OCI-LY1 (cell line): ENCODE data around the gene HMGB4.

Source experiments
- H2AFZ ChIP-seq: fragments of 200-600 bp; sonication (generic), shearing (Covaris generic); 2 replicates; pipeline ENCODE4 v1.6.0; 2014; ENCODE audit warnings: antibody characterized with exemption, mild to moderate bottlenecking, low read length
- H3F3A ChIP-seq: fragments of 200-600 bp; sonication (generic), shearing (Covaris generic); 2 replicates; pipeline ENCODE4 v1.6.0; 2014; ENCODE audit warnings: mild to moderate bottlenecking, antibody characterized with exemption, low read length, moderate library complexity; ENCODE audit not compliant: insufficient read depth
- H3K27ac ChIP-seq: fragments of 200-600 bp; sonication (generic); 2 replicates; pipeline ENCODE4 v1.5.1; 2014; ENCODE audit warnings: low read length, mixed run types, mild to moderate bottlenecking, low read depth; ENCODE audit not compliant: poor library complexity, severe bottlenecking
- H3K27me3 ChIP-seq: fragments of 200-600 bp; sonication (generic); 2 replicates; pipeline ENCODE4 v1.6.0; 2014; ENCODE audit warnings: antibody characterized with exemption, mild to moderate bottlenecking, low read length, moderate library complexity; ENCODE audit not compliant: insufficient read depth
- H3K36me3 ChIP-seq: fragments of 200-600 bp; sonication (generic); 2 replicates; pipeline ENCODE4 v1.6.1; 2014; ENCODE audit warnings: mild to moderate bottlenecking, antibody characterized with exemption, low read length, moderate library complexity, mixed read lengths; ENCODE audit not compliant: insufficient read depth
- H3K4me1 ChIP-seq: fragments of 200-600 bp; sonication (generic); 2 replicates; pipeline ENCODE4 v1.5.1; 2014; ENCODE audit warnings: mild to moderate bottlenecking, low read length, moderate library complexity; ENCODE audit not compliant: insufficient read depth, severe bottlenecking
- H3K4me2 ChIP-seq: fragments of 200-600 bp; sonication (generic), shearing (Covaris generic); 2 replicates; pipeline ENCODE4 v1.6.1; 2014; ENCODE audit warnings: low read length
- H3K4me3 ChIP-seq: fragments of 200-600 bp; sonication (generic); 2 replicates; pipeline ENCODE4 v1.5.1; 2014; ENCODE audit warnings: low read length, low read depth, mild to moderate bottlenecking, mixed read lengths; ENCODE audit not compliant: poor library complexity, severe bottlenecking
- H3K79me2 ChIP-seq: fragments of 200-600 bp; shearing (Covaris generic); 2 replicates; pipeline ENCODE4 v1.6.1; 2016; ENCODE audit warnings: mixed run types, low read length, mixed read lengths; ENCODE audit not compliant: insufficient read depth
- H3K9ac ChIP-seq: fragments of 200-600 bp; sonication (generic), shearing (Covaris generic); 2 replicates; pipeline ENCODE4 v1.6.1; 2014; ENCODE audit warnings: mild to moderate bottlenecking, low read length, mixed read lengths
- H3K9me2 ChIP-seq: fragments of 200-600 bp; sonication (generic), shearing (Covaris generic); 2 replicates; pipeline ENCODE4 v1.6.1; 2014; ENCODE audit warnings: low read depth, mild to moderate bottlenecking, low read length, mixed read lengths
- H3K9me3 ChIP-seq: fragments of 200-600 bp; shearing (Covaris generic); 2 replicates; pipeline ENCODE4 v1.6.1; 2014; ENCODE audit warnings: low read length, mixed read lengths
- H4K20me1 ChIP-seq: fragments of 200-600 bp; sonication (generic), shearing (Covaris generic); 2 replicates; pipeline ENCODE4 v1.6.0; 2016; ENCODE audit warnings: mild to moderate bottlenecking, low read length; ENCODE audit not compliant: insufficient read depth
- EZH2 ChIP-seq: fragments of 200-600 bp; sonication (generic), shearing (Covaris generic); IDR thresholded peaks from 2 replicates; pipeline ENCODE4 v1.8.0; 2017; ENCODE audit warnings: borderline replicate concordance, mixed run types, mild to moderate bottlenecking, antibody characterized with exemption, low read length, moderate library complexity, mixed read lengths
- TF ChIP-seq, protein P1 (sequence below): fragments of 200-600 bp; sonication (generic), shearing (Covaris generic); IDR thresholded peaks from 2 replicates; pipeline ENCODE4 v1.5.1; 2017; ENCODE audit warnings: mild to moderate bottlenecking, antibody characterized with exemption, low read length, moderate library complexity, mixed read lengths

Gene HMGB4

DNA sequence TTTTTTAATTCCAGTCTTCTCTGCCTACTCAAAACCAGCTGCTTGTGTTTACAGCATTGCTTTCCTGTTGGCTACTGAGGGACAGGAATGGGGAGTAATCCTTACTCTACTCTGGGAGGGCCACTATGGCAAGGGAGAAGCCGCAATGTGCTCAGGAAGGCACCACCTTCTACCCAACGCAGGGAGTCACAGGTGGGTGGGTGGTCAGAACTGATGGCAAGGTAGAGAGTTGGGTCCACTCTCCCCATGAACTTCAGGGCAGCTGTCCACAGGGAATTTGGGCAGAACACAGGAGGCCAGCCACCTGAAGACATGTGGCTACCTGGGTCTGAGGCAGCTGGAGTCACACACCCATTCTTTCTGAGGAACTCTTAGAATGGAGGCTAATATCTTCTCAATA lies 40.5 kb upstream of the HMGB4 start:
- Histone ChIP-seq H3F3A (no peaks in the 10 kb centered on the region), H3K4me2 (no peak overlapping the region), H3K79me2 (no peaks in the 10 kb centered on the region), H3K4me1 (no peaks in the 10 kb centered on the region), H3K9ac (no peak overlapping the region), H3K36me3 (no peaks in the 10 kb centered on the region), H4K20me1 (no peaks in the 10 kb centered on the region), H2AFZ (no peak overlapping the region), H3K9me3 (no peaks in the 10 kb centered on the region), H3K4me3 (no peak overlapping the region), H3K27ac (no peak overlapping the region), H3K27me3 (no peaks in the 10 kb centered on the region), H3K9me2 (no peaks in the 10 kb centered on the region)
- TF ChIP-seq EZH2, result no peak
- TF ChIP-seq, protein P1, sequence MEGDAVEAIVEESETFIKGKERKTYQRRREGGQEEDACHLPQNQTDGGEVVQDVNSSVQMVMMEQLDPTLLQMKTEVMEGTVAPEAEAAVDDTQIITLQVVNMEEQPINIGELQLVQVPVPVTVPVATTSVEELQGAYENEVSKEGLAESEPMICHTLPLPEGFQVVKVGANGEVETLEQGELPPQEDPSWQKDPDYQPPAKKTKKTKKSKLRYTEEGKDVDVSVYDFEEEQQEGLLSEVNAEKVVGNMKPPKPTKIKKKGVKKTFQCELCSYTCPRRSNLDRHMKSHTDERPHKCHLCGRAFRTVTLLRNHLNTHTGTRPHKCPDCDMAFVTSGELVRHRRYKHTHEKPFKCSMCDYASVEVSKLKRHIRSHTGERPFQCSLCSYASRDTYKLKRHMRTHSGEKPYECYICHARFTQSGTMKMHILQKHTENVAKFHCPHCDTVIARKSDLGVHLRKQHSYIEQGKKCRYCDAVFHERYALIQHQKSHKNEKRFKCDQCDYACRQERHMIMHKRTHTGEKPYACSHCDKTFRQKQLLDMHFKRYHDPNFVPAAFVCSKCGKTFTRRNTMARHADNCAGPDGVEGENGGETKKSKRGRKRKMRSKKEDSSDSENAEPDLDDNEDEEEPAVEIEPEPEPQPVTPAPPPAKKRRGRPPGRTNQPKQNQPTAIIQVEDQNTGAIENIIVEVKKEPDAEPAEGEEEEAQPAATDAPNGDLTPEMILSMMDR, result no peak

DNA sequence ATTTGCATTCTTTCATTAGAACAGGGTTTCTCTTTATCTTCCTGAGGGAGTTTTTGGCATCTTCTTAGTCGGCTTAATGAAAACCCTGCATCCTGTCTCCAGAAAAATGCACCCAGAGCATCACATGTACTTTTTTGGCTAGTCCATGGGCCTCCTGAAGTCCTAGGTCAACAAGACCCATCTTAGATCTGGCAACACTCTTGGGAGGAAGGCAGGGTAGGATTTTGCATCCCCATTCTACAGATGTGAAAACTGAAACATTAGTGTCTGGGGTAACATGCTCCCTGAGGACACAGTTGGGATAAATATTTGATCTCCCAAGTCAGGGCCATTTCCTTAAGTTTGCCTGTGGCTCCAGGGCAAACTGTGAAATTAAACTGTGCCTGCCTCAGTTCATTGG lies 40.0 kb upstream of the HMGB4 start:
- Histone ChIP-seq H3K27me3 (no peaks in the 10 kb centered on the region), H3K36me3 (no peaks in the 10 kb centered on the region), H4K20me1 (no peaks in the 10 kb centered on the region), H3K27ac (no peak overlapping the region), H3K4me2 (no peak overlapping the region), H3K9me2 (no peaks in the 10 kb centered on the region), H2AFZ (no peak overlapping the region), H3K9ac (no peak overlapping the region), H3F3A (no peaks in the 10 kb centered on the region), H3K9me3 (no peaks in the 10 kb centered on the region), H3K4me1 (no peaks in the 10 kb centered on the region), H3K4me3 (no peak overlapping the region), H3K79me2 (no peaks in the 10 kb centered on the region)
- TF ChIP-seq, protein P1, result no peak
- TF ChIP-seq EZH2, result no peak

DNA sequence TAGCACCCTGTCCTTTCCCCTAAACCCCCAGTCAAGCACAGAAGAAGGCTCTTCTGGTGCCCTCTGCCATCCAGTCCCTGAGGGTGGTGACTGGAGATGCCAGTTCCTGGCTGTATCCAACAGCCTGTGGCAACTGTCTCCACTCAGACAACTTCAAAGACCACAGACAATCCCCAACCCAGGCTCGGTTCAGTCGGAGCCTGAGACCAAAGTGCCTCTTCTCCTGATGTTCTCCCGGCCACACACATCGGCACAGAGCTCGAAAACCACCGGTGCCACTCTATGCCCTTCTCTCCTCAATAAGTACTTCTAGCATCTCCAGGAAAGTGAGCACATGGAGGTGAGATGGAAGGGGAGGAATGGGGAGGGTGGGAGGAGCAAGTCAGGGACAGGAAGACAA lies 39.6 kb upstream of the HMGB4 start:
- no peaks in the 10 kb centered on the region for H3K27me3 ChIP-seq
- H3K79me2 ChIP-seq, result no peaks in the 10 kb centered on the region
- H3K4me2 ChIP-seq, result no peak overlapping the region
- no peaks in the 10 kb centered on the region for H3K4me1 ChIP-seq
- TF ChIP-seq, protein P1, result no peak
- no peak for TF ChIP-seq EZH2
- no peaks in the 10 kb centered on the region for H4K20me1 ChIP-seq
- H3K9me3 ChIP-seq, result no peaks in the 10 kb centered on the region
- no peak overlapping the region for H3K4me3 ChIP-seq
- H3F3A ChIP-seq, result no peaks in the 10 kb centered on the region
- H3K36me3 ChIP-seq, result no peaks in the 10 kb centered on the region
- H3K9me2 ChIP-seq, result no peaks in the 10 kb centered on the region
- H3K9ac ChIP-seq, result no peak overlapping the region
- H3K27ac ChIP-seq, result no peak overlapping the region
- H2AFZ ChIP-seq, result no peak overlapping the region
